Caki2 (cell line): ENCODE data around the gene FIZ1. TPM values are rescaled to one million over a fixed set of nuclear protein-coding genes. Genes with fewer than 3 reads are reported as not detected.

ENCODE experiments used
- DNase-seq: peaks from one replicate; pipeline ENCODE4 v3.0.0-alpha.2; 2015; ENCODE audit warnings: low read depth
- in situ Hi-C: cut with HindIII; loops from 2 replicates; pipeline ENCODE4 v1.10.0; 2016; ENCODE audit warnings: low sequenced_read_pairs, low pct_unique_long_range_greater_than_20kb, mixed read lengths
- total RNA-seq: library from RNA; depleted of rRNA; stranded (reverse); fragments of >200 nt; shearing (Covaris generic); gene quantifications from 2 replicates; pipeline ENCODE4 v1.2.3, GENCODE V29; 2014; ENCODE audit warnings: low replicate concordance; rRNA removed

FIZ1 gene, protein sequence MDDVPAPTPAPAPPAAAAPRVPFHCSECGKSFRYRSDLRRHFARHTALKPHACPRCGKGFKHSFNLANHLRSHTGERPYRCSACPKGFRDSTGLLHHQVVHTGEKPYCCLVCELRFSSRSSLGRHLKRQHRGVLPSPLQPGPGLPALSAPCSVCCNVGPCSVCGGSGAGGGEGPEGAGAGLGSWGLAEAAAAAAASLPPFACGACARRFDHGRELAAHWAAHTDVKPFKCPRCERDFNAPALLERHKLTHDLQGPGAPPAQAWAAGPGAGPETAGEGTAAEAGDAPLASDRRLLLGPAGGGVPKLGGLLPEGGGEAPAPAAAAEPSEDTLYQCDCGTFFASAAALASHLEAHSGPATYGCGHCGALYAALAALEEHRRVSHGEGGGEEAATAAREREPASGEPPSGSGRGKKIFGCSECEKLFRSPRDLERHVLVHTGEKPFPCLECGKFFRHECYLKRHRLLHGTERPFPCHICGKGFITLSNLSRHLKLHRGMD
- 12.3 and 13.4 TPM in 2 replicates for total RNA-seq

DNA sequence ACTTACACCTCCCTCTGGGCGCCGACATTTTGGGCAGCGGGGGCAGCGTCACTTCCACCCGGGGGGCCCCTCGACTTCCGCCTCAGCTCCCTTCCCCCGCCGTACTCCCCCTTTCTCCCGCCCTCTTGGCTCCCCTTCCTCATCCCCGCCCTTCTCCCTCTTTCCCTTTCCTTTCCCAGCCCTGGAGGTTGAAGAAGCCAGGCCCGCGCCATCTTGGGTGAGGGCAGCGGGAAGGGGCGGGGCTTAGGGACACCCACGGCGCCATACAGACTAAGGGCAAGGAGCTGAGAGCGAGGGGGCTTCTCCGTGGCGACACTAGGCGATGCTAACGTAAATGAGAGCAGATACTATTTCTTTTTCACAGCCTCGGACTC is at the start of gene FIZ1:
Gene FIZ1 (minus strand): TSS at position 50 of the 374 bp plus-strand sequence. CDS start 1,652 bp downstream, outside the sequence.
- DNase-seq: peak; percentile 100
- in situ Hi-C loops: no loop called here

DNA sequence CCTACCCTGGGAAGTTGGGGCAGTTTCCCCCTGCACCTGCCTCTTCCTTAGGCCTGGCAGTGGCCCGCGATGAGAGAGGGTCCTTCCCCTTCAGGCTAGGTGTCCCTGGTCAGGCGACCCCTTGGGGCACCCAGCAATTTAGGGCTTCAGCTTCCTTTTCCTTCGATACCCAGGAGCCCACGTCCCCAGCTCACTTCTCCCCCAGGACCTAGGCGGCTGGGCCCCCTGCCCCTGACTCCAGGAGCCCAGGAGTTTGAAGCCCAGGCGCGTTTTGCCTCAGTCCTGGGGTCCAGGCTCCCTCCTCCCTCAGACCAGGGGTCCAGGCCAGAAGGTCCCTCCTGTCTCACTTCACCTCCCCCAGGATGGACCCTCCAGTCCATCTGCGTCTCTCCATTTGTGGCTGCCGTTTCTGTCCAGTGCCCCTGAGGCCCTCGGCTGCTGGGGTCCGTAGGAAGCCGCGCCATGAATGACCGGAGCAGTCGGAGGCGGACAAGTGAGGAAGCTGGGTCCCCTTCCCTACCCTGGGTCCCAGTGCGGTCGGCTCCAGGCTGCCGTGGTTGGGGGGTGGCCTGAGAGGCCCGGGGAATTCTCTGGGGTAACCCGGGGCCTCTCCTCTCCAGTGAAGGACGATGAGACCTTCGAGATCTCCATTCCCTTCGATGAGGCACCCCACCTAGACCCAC is 49.4 kb upstream of the FIZ1 start:
- in situ Hi-C loops: no loop called here
- no peak for DNase-seq

DNA sequence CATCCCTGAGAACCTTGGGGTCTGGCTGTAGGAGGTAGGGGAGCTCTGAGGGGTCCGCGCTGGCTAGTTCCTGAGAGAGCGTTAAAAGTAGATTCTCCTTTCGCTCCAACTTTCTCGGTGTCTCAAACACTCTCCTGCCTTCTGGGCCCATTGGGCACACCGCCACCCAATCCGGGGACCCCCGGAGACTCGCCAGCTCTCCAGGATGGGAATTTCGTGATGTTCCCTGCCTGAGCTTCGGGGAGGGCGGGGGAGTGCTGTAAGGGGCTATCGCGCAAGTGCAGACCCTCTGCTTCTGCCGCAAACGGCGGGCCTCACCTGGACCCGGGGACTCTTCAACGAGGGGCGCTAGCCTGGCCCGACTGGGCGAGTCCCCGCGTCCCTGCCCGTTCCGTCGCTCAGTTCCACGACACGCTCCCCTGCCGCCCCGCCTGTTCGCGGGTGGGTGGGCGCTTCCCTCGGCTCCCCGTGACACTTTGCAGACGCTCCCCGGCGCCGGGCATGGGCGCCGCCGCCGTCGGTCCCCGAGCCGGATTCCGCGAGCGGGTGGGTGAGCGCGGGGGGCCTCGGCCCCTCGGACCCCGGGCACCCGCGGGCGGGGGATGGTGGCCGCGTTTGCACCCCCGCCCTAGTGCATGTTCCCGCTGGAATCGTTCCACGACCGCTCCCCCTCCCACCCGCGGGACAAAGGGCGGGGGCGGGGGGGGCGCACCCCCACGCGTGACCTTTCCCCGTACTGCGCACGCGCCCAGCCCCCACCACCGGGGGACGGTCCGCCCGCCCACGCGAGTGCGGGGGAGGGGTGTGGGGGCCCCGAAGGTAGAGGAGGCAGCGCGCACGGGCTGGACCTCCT is 48.6 kb upstream of the FIZ1 start, which contains the start of gene CCDC106:
Gene CCDC106 (plus strand): TSS at position 481 of the 853 bp plus-strand sequence. CDS start 835 bp downstream, outside the sequence.
- DNase-seq: peak; percentile 48
- in situ Hi-C loops: no loop called here

DNA sequence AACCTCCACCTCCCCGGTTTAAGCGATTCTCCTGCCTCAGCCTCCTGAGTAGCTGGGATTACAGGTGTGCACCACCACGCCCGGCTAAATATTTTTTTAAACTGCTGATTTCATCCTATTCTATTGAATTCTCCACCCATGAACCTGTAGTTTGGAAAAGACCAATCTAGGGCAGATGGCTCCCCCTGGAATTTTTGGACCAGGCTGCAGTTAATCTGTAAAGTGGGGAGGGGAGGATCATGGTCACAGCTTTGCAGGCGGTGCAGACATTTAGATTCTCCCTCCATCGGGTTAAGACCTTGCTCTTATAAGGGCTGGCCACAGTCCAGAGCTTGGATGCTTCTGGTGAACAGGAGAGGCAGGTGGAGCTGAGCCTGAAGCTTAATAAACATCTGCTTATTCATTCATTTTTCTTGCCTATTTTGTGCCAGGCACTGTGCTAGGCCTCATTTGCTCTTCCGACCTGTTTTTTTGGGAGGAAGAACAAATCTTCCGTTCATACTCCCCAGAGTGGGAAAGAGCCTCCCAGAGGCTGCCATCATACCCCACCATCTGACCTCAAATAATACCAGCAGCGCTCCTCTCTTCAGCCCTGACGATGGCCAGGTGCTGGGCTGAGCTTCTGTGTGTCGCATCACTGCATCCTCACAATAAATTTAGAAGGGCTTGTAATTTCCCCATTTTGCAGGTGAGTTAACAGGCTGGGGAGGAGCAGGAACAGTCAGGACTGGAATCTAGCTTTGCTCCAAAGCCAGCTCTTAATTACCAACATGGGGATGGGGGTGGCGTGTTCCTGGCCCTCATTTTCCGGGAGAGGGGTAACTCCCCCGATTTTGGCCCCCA is 47.8 kb upstream of the FIZ1 start:
- in situ Hi-C loops: no loop called here

DNA sequence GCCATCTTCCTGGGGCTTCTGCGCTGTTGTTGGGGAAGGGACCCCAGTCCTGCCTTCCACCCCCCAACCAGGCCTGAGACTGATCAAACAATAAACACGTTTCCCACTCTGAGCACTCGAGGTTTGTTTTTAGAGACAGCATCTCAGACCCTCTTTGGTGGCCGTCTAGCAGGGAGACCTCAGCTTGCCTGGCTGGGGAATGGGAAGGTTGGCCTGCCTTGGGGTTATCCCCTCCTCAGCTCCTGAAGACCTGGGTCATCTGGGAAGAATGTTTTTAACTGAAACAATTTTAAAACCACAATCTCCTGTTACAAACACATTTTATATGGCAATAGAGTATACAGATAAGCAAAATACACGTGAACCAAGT is 46.2 kb upstream of the FIZ1 start:
- no peak for DNase-seq
- in situ Hi-C loops: no loop called here

More for the DNA sequence above, 47.8 kb upstream of the FIZ1 start:
- no peak for DNase-seq

DNA sequence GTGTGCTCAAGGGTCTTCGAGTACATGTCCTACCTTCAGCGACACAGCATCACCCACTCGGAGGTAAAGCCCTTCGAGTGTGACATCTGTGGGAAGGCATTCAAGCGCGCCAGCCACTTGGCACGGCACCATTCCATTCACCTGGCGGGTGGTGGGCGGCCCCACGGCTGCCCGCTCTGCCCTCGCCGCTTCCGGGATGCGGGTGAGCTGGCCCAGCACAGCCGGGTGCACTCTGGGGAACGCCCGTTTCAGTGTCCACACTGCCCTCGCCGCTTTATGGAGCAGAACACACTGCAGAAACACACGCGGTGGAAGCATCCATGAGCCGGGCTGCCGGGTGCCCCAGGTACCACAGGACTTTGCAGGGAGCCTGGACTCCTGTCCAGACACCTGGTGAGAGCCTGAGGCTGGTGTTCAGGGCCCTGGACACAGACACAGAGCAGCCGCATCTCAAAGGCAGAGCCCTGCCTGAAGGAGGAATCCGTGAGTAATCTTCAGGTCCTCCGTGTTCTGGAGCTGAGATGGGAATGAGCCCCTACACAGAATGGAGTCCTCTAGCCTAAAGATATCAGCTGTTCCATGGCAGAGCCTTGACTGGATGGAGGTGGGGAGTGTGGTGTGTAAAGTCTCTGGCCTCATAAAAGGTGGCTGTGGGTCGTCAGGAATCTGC is 45.7 kb upstream of the FIZ1 start:
- DNase-seq: peak; percentile 45
- in situ Hi-C loops: no loop called here

DNA sequence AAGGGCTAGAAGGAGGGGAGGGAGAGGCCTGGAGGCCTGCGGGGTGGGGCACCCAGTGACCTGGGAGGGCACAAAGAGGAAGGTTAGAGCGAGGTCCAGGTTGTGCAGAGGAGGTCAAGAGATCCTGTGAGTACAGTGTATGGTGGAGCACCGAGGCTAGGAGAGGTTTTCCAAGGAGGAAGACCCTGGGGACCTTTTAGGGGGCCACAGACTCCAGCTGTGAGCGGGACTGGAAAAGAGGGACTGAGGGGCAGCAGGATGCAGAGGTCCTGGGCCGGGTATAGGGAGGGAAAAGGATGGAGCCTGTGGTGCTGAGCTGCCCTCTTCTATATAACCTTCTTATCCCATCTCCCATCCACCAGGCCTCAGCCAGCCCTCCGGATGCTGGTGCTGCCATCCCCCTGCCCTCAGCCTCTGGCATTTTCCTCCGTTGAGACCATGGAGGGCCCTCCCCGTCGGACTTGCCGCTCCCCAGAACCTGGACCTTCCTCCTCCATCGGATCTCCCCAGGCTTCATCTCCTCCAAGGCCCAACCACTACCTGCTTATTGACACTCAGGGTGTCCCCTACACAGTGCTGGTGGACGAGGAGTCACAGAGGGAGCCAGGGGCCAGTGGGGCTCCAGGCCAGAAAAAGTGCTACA is 45.0 kb upstream of the FIZ1 start:
- in situ Hi-C loops: no loop called here
- DNase-seq: no peak

DNA sequence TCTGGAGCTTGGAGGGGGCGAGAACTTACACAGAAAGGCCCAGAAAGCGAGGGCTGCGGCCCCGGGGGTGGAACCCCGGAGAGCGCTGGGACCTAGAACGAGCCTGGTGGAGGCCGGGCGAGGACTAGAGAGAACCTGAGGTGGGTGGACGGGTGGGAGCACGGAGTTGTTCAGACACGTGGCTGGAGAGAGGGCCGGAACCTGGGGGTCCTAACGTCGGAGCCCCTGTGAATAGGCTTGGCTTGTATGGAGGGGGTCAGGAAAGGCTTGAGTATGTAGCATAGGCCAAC is 44.5 kb upstream of the FIZ1 start:
- in situ Hi-C loops: no loop called here
- DNase-seq: no peak

DNA sequence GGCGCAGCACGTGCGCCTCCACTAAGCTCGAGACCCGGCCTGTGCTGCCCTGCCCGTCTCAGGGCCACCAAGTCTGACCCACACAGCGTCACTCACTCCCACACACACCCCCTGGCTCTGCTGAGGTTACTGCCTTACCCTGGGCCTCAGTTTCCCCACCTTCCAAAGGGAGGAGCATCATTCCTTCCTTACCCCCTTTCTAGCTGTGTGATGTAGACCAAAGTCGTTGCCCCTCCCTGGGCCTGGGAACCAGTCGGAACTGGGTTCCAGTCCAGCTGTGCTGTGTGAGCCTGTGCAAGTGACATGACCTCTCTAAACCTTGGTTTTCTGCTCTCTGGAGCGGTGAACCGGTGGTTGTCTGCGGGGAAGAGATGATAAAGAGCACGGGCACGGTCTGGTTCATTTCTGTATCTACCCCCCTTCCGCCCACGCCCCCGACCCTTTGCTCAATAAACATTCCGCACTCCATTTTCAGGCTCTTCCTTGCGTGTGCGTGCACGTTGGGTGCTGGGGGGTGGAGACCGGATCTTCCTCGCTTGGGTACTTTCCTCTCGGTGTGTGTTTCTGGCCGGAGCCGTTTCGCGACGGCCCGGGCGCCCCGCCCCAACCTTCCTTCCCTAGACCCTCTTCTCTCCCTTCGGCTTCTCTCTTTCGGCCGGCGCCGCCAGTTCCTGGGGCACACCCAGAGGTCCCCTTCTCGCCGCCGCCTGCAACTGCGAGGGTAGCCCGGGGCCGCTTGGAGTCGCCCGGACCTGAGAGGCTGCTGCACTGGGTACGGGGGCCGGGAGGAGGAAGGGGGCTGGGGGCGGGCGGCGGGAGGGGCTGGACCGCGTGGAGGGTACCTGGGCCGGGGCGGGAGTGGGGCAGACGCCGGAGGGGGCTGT is 43.9 kb upstream of the FIZ1 start, which contains the start of gene ZNF581:
Gene ZNF581 (plus strand): TSS at position 647 of the 884 bp plus-strand sequence. CDS start 923 bp downstream, outside the sequence.
- peak; percentile 95 for DNase-seq
- in situ Hi-C loops: no loop called here

DNA sequence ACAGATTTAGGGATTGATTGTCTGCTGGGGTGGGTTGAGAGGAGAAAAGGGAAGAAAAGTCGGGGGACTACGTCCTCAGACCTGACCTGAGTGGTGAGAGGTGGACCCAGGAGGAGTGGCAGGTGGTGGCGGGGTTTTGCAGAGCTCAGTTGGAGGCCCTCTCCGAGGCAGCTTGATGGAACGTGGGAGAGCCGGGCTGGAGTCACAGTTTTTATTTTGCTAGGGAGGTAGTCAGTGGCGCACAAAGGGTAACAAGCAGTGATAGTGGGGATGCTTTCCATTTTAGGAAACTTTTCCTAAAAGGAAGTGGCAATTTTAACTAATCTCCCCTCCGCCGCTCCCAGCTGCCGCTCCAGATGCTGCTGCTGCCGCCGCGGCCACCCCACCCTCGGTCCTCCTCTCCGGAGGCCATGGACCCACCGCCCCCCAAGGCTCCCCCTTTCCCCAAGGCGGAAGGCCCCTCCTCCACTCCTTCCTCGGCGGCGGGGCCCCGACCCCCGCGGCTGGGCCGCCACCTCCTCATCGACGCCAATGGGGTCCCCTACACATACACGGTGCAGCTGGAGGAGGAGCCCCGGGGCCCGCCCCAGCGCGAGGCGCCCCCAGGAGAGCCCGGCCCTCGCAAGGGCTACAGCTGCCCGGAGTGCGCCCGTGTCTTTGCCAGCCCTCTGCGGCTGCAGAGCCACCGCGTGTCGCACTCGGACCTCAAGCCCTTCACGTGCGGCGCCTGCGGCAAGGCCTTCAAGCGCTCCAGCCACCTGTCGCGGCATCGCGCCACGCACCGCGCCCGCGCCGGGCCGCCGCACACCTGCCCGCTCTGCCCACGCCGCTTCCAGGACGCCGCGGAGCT is 43.1 kb upstream of the FIZ1 start:
- peak; percentile 39 for DNase-seq
- in situ Hi-C loops: no loop called here

DNA sequence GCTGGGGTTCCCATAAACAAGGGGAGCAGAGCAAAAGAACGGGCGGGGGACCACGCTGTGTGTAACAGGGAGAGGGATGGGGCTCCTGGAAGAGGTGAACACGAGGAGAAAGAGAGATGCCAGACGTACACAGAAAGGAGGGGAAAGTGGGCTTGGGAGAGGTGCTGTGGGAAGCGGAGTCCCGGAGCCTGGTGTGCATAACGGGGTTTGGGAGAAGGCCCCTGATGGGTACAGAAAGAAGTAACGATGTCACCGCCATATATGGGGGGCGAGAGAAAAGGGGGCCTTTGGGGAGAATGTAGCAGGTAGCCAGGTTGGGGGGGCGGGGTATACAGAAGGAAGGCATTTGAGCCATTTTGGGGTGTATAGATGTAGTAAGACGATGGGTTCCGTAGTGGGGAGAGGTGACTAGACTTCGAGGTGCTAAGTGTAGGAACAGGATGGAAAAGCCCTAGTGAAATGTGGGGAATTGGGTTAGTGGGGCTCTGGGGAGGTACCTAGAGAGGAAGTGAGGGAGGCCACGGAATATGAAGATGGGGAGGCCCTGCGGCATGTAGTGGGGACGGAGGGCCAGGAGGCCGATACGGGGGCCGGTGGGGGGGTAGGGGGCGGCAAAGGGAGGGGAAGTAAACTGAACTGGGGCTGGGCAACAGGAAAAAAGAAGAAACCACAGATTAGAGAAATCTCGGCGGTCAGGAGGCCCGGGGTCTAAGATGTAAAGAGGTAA is 42.3 kb upstream of the FIZ1 start:
- no peak for DNase-seq
- in situ Hi-C loops: no loop called here

DNA sequence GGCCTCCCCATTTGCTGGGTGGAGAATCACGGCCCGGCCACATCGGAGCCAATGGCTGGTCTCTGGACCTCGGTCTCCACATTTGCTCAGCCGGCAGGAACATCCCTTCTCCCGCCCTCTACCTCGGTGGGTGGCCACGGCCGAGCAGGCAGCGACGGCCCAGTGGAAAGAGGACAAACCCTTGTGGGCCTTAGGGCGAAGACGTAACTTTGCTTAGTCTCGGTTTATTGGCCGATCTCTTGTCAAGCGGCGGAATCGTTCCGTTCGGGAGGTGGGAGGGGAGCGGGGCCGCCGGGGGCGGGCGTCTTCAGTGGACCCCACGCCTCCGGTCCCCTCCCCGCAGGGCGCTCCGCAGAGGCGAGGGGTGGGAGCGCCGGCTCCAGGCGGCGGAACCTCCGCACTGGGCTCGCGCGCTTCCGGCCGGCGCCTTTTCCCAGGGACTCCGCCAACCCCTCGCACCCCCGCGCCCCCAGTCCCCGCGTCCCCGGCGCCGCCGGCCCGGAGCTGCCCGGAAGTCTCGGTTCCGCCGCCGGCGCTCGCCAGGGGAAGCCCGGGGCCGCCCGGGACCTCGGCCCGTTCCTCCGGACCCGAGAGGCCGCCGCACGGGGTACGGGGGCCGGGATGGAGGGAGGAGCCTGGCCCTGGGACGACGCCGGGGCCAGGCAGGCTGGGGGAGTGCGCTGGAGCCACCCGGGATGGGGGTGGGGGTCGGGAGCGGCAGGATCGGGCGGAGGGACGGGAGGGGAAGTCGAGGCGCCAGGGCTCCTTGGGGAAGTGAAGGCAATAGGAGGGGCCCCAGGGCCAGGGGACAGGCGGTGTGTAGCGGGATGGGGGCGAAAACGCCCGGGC is 41.5 kb upstream of the FIZ1 start, which contains the start of gene ZNF580:
Gene ZNF580 (plus strand): TSS at position 426 of the 849 bp plus-strand sequence. CDS start 1,507 bp downstream, outside the sequence.
- DNase-seq: peak; percentile 88
- in situ Hi-C loops: no loop called here

DNA sequence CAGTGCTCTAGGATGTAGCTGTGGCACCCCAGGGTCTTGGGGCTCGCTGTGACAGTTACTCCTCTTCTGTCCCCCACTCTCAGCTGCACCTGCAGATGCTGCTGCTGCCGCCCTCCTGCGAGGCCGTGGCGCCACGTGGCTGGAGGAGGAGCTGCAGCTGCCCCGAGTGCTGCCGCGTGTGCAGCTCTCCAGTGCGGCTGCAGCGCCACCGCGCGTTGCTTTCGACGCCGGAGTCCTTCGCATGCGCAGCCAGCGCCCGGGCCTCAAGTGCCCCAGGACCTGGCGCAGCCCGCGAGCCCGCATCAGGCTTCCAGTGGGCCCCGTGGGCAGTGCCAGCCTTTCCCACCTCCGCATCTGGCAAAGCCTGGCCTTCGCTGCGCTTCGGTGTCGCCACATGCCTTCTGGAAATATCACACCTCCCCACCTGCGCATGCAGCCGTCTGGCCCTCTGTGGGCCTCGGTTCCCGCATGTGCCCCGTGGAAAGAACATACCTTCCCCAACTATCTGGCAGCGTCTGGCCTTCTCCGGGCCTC is 40.8 kb upstream of the FIZ1 start:
- in situ Hi-C loops: no loop called here

More for the DNA sequence above, 40.8 kb upstream of the FIZ1 start:
- DNase-seq: peak; percentile 44
